Effector memory CD8-positive, alpha-beta T cell (primary cell): ENCODE data around the gene MPHOSPH6.
"Not testable (repeated sequence)": the region's sequence is repeated elsewhere in the genome, so short reads cannot be mapped to it uniquely, and the experiment has no call there.

Source experiments
- ATAC-seq: fragments of 150-1000 bp; cut with Tn5 transposase; replicated peaks from 2 replicates; pipeline ENCODE4 v1.10.0; 2021; ENCODE audit warnings: mild to moderate bottlenecking, moderate library complexity
- DNase-seq, 3 experiments: peaks; one replicate each; pipeline ENCODE4 v3.0.0; 2021
- H3K27ac Mint-ChIP-seq, 2 donors: one replicate each; pipeline ENCODE4 v1.8.0; 2022; ENCODE audit warnings: mild to moderate bottlenecking in 2 of 2, mixed read lengths in 2 of 2, moderate library complexity in 2 of 2
- H3K27me3 Mint-ChIP-seq, 2 donors: one replicate each; pipeline ENCODE4 v1.8.0; 2022; ENCODE audit warnings: mixed read lengths in 2 of 2
- H3K36me3 Mint-ChIP-seq: one replicate; pipeline ENCODE4 v1.8.0; 2022; ENCODE audit warnings: mild to moderate bottlenecking, moderate library complexity, mixed read lengths; ENCODE audit not compliant: insufficient read depth
- H3K4me1 Mint-ChIP-seq, 2 donors: one replicate each; pipeline ENCODE4 v1.8.0; 2022; ENCODE audit warnings: low read depth in 2 of 2, mixed read lengths in 2 of 2
- H3K4me3 Mint-ChIP-seq, 2 donors: one replicate each; pipeline ENCODE4 v1.8.0; 2022; ENCODE audit warnings: mild to moderate bottlenecking in 2 of 2, mixed read lengths in 2 of 2, moderate library complexity in 2 of 2
- H3K9me3 Mint-ChIP-seq, 2 donors: one replicate each; pipeline ENCODE4 v1.8.0; 2022; ENCODE audit warnings: mixed read lengths in 2 of 2

Gene MPHOSPH6

GRCh38 chr16:82134846-82135245, 35.2 kb downstream of the MPHOSPH6 start:
- ATAC-seq (no peak), DNase-seq (no peak)
- Mint-ChIP-seq H3K27ac (no peak overlapping the region), H3K9me3 (no peaks in the 10 kb centered on the region), H3K36me3 (no peaks in the 10 kb centered on the region), H3K4me3 (no peak overlapping the region), H3K27me3 (no peaks in the 10 kb centered on the region), H3K4me1 (peaks cover 8 to 12% of the 10 kb centered on the region in 2 donors)

GRCh38 chr16:82133798-82134197, 36.2 kb downstream of the MPHOSPH6 start:
- H3K27ac Mint-ChIP-seq = peak overlapping the region; percentile 25 to 80
- ATAC-seq (peak; percentile 89), DNase-seq (no peak)
- H3K9me3 Mint-ChIP-seq = no peaks in the 10 kb centered on the region
- H3K4me1 Mint-ChIP-seq = peaks cover 8 to 9% of the 10 kb centered on the region in 2 donors
- H3K4me3 Mint-ChIP-seq = peak overlapping the region; percentile 42 to 60
- no peaks in the 10 kb centered on the region for H3K27me3 Mint-ChIP-seq
- H3K36me3 Mint-ChIP-seq = no peaks in the 10 kb centered on the region

- Mint-ChIP-seq H3K36me3 (no peaks in the 10 kb centered on the region), H3K9me3 (no peaks in the 10 kb centered on the region), H3K4me3 (no peak overlapping the region), H3K27me3 (peaks cover 0 to 8% of the 10 kb centered on the region in 2 donors), H3K4me1 (peaks cover 7 to 8% of the 10 kb centered on the region in 2 donors), H3K27ac (no peak overlapping the region)
- ATAC-seq (no peak), DNase-seq (no peak)
These were observed 40.1 kb downstream of the MPHOSPH6 start for GRCh38 chr16:82129881-82130280.

- DNase-seq (no peak), ATAC-seq (no peak)
- Mint-ChIP-seq H3K36me3 (no peaks in the 10 kb centered on the region), H3K4me1 (no peaks in the 10 kb centered on the region), H3K27ac (no peak overlapping the region), H3K9me3 (no peaks in the 10 kb centered on the region), H3K27me3 (peaks cover 0 to 10% of the 10 kb centered on the region in 2 donors), H3K4me3 (no peak overlapping the region)
These were observed 45.4 kb downstream of the MPHOSPH6 start for GRCh38 chr16:82124651-82125050.

DNA sequence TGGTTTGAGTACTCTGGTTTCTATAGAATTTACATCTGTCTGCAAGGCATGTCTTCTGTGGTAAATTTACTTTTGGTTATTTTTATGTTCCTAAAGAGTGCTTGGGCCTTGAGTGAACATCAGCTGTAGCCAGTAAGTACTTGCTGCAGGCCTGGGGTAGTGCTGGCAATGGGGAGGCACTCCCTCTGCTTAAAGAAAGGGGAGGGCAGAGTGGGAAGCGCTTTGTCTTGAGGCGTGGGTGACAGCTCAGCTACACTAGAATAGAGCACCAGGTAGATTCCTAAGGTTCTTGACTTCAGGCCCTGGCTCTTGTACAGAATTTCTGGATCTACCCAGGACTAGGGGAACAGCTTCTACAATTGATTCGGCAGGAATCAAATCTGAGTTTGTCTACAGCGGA, 50.6 kb downstream of the MPHOSPH6 start:
- Mint-ChIP-seq H3K9me3 (no peaks in the 10 kb centered on the region), H3K27me3 (no peaks in the 10 kb centered on the region), H3K36me3 (no peaks in the 10 kb centered on the region), H3K27ac (no peak overlapping the region), H3K4me1 (no peaks in the 10 kb centered on the region), H3K4me3 (no peak overlapping the region)
- no peak for DNase-seq
- no peak for ATAC-seq

DNA sequence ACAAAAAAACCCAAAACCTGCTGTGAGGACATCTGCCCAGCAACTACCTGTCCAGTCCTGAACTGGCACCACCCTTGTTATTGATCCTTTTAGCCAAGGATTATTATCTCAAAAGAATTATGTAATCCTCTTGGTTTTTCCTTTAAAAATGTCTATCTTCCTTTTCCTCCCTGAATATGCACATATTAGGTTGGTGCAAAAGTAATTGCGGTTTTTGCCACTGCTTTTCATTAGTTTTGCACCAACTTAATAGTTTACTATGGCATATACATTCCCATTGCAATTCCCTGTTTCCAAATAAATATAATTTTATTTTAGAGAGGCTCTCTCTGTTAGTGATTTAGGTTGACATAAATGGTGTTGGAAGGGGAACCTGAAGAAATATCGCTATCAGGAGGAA, 51.3 kb downstream of the MPHOSPH6 start:
- Mint-ChIP-seq H3K4me1 (no peaks in the 10 kb centered on the region), H3K4me3 (no peak overlapping the region), H3K9me3 (no peaks in the 10 kb centered on the region), H3K36me3 (no peaks in the 10 kb centered on the region), H3K27me3 (peaks cover 0 to 2% of the 10 kb centered on the region in 2 donors), H3K27ac (no peak overlapping the region)
- DNase-seq = no peak
- no peak for ATAC-seq

GRCh38 chr16:82116535-82116934, 53.5 kb downstream of the MPHOSPH6 start:
- Mint-ChIP-seq H3K4me1 (no peaks in the 10 kb centered on the region), H3K27ac (no peak overlapping the region), H3K9me3 (no peaks in the 10 kb centered on the region), H3K4me3 (no peak overlapping the region), H3K36me3 (no peaks in the 10 kb centered on the region), H3K27me3 (peaks cover 0 to 7% of the 10 kb centered on the region in 2 donors)
- DNase-seq (no peak), ATAC-seq (no peak)

DNA sequence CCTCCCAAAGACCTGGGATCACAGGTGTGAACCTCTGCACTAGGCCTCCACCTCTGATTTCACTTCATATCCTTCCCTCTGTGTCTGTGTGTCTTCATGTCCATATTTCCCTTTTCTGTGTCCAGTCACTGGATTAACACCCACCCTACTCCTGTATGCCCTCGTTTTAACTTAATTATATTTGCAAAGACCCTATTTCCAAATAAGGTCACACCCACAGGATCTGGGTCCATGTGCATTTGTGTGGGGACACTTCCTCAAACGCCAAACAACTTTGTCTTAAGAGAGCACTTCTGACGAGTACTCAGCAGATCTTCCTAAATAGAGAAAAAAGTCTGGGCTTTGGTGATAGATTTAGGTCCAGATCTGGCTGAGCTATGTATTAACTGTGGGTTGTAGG, 56.3 kb downstream of the MPHOSPH6 start:
- H3K36me3 Mint-ChIP-seq = no peaks in the 10 kb centered on the region
- peaks cover 16 to 26% of the 10 kb centered on the region in 2 donors for H3K27me3 Mint-ChIP-seq
- H3K27ac Mint-ChIP-seq = no peak overlapping the region
- H3K4me1 Mint-ChIP-seq = no peaks in the 10 kb centered on the region
- H3K4me3 Mint-ChIP-seq = no peak overlapping the region
- ATAC-seq = no peak
- no peak for DNase-seq
- H3K9me3 Mint-ChIP-seq = no peaks in the 10 kb centered on the region

DNA sequence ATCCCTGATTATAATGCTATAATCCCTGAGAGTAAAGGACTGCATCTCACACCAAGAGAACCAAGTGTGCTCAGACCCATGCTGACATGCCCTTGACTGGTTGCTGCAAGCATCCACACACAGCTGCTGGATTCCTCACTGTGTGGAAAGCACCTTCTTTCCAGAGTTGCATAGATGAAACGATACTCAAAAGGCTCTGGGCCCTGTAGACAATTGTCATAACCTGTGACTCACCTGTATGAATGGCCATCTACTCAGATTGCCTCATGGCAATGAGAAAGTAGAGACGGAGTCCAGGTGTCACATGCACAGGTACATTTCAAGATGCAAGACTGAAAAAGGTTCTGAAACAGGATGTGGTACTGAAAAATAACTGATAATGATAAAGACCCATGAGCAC, 58.1 kb downstream of the MPHOSPH6 start:
- Mint-ChIP-seq H3K4me3 (no peak overlapping the region), H3K27me3 (peaks cover 20 to 36% of the 10 kb centered on the region in 2 donors), H3K27ac (no peak overlapping the region), H3K9me3 (no peaks in the 10 kb centered on the region), H3K4me1 (no peaks in the 10 kb centered on the region), H3K36me3 (no peaks in the 10 kb centered on the region)
- no peak for ATAC-seq
- no peak for DNase-seq

DNA sequence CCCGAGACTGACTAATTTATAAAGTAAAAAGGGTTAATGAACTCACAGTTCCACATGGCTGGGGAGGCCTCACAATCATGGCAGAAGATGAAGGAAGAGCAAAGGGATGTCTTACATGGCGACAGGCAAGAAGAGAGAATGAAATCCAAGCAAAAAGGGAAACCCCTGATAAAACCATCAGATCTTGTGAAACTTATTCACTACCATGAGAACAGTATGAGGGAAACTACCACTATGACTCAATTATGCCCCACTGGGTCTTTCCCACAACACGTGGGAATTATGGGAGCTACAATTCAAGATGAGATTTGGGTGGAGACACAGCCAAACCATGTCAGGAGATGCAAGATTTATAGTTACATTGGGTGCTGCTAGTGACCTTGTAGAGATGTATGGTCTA, 60.8 kb downstream of the MPHOSPH6 start:
- H3K4me3 Mint-ChIP-seq, H3K9me3 Mint-ChIP-seq, H3K4me1 Mint-ChIP-seq, ATAC-seq, H3K27ac Mint-ChIP-seq, DNase-seq, H3K36me3 Mint-ChIP-seq: not testable (repeated sequence)
- peaks cover 20 to 45% of the 10 kb centered on the region in 2 donors for H3K27me3 Mint-ChIP-seq

DNA sequence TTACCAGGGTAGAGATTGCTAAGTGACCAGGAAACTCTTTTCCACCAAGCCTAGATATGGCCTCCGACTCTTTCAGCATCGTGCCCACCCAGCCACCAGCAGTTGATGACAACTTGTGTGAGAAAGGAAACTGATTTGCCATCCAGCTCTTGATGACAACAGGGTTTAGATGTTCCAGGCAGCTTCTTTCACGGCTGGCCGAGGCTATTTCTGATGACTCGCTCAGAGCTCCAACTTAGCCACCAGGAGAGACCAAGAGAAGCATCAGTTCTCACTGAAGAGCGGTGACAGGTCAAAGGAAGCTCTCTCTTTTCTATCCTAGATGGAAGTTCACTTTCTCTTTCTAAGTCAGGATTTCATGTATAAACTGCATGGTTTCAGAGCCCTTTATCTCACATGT, 61.2 kb downstream of the MPHOSPH6 start:
- H3K4me3 Mint-ChIP-seq = no peak overlapping the region
- no peaks in the 10 kb centered on the region for H3K36me3 Mint-ChIP-seq
- no peak for DNase-seq
- ATAC-seq = no peak
- no peaks in the 10 kb centered on the region for H3K9me3 Mint-ChIP-seq
- H3K4me1 Mint-ChIP-seq = no peaks in the 10 kb centered on the region
- H3K27ac Mint-ChIP-seq = no peak overlapping the region
- peaks cover 20 to 43% of the 10 kb centered on the region in 2 donors for H3K27me3 Mint-ChIP-seq

DNA sequence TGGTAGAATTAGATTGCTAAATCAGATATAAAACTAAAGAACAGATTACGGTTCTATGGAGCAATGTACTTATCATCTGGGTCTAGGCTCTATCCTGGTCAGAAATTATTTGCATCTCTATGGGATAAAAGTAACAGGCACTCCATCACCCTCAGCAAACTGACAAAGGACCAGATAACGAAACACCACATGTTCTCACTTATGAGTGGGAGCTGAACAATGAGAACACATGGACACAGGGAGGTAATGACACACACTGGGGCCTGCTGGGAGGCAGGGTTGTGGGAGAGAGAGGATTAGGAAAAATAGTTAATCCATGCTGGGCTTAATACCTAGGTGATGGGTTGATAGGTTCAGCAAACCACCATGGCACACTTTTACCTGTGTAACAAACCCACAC, 61.9 kb downstream of the MPHOSPH6 start:
- DNase-seq (no peak), ATAC-seq (no peak)
- H3K36me3 Mint-ChIP-seq = no peaks in the 10 kb centered on the region
- H3K27ac Mint-ChIP-seq = no peak overlapping the region
- no peak overlapping the region for H3K4me3 Mint-ChIP-seq
- no peaks in the 10 kb centered on the region for H3K9me3 Mint-ChIP-seq
- H3K27me3 Mint-ChIP-seq = peaks cover 20 to 38% of the 10 kb centered on the region in 2 donors
- no peaks in the 10 kb centered on the region for H3K4me1 Mint-ChIP-seq

GRCh38 chr16:82105107-82105506, 64.9 kb downstream of the MPHOSPH6 start:
- H3K9me3 Mint-ChIP-seq = no peaks in the 10 kb centered on the region
- H3K36me3 Mint-ChIP-seq = no peaks in the 10 kb centered on the region
- H3K27me3 Mint-ChIP-seq = peaks cover 44 to 47% of the 10 kb centered on the region in 2 donors
- no peak overlapping the region for H3K4me3 Mint-ChIP-seq
- H3K4me1 Mint-ChIP-seq = no peaks in the 10 kb centered on the region
- DNase-seq = no peak
- H3K27ac Mint-ChIP-seq = no peak overlapping the region
- no peak for ATAC-seq
